ENCODE results near the gene TBC1D12. TPM values are rescaled to one million over a fixed set of nuclear protein-coding genes. Genes with fewer than 3 reads are reported as not detected.
"Not testable (repeated sequence)": the region's sequence is repeated elsewhere in the genome, so short reads cannot be mapped to it uniquely, and the experiment has no call there.

Gene TBC1D12
- polyA plus RNA-seq, 1 donor from 2014 or later: 27.9 TPM

- H2AFZ ChIP-seq (ENCODE audit: low read depth, low read length): no peak overlapping the region
- no peak overlapping the region for H3K4me2 ChIP-seq (ENCODE audit: low read length)
- H4K20me1 ChIP-seq (ENCODE audit: insufficient read depth): no peaks in the 10 kb centered on the region
- H3K9me2 ChIP-seq (ENCODE audit: insufficient read depth, low read length): no peaks in the 10 kb centered on the region
- H3K9ac ChIP-seq (ENCODE audit: low read length): no peak overlapping the region
- H3K79me2 ChIP-seq (replicated peaks; ENCODE audit: insufficient read depth, low read length): no peaks in the 10 kb centered on the region
- no peaks in the 10 kb centered on the region for H3K27me3 ChIP-seq (ENCODE audit: insufficient read depth, low read depth, low read length)
- no peaks in the 10 kb centered on the region for H3K9me3 ChIP-seq (ENCODE audit: low read length)
- H3K36me3 ChIP-seq (ENCODE audit: insufficient read depth, low read length): peaks cover 4% of the 10 kb centered on the region
- no peak overlapping the region for H3K27ac ChIP-seq (ENCODE audit: low read length)
- TF ChIP-seq, protein P1, sequence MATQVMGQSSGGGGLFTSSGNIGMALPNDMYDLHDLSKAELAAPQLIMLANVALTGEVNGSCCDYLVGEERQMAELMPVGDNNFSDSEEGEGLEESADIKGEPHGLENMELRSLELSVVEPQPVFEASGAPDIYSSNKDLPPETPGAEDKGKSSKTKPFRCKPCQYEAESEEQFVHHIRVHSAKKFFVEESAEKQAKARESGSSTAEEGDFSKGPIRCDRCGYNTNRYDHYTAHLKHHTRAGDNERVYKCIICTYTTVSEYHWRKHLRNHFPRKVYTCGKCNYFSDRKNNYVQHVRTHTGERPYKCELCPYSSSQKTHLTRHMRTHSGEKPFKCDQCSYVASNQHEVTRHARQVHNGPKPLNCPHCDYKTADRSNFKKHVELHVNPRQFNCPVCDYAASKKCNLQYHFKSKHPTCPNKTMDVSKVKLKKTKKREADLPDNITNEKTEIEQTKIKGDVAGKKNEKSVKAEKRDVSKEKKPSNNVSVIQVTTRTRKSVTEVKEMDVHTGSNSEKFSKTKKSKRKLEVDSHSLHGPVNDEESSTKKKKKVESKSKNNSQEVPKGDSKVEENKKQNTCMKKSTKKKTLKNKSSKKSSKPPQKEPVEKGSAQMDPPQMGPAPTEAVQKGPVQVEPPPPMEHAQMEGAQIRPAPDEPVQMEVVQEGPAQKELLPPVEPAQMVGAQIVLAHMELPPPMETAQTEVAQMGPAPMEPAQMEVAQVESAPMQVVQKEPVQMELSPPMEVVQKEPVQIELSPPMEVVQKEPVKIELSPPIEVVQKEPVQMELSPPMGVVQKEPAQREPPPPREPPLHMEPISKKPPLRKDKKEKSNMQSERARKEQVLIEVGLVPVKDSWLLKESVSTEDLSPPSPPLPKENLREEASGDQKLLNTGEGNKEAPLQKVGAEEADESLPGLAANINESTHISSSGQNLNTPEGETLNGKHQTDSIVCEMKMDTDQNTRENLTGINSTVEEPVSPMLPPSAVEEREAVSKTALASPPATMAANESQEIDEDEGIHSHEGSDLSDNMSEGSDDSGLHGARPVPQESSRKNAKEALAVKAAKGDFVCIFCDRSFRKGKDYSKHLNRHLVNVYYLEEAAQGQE (IDR thresholded peaks at IDR 0.05; ENCODE audit: borderline replicate concordance): no peak
- TF ChIP-seq TAF1 (IDR thresholded peaks at IDR 0.05; ENCODE audit: low read depth) (no peak), MXI1 (conservative IDR thresholded peaks at IDR 0.05; ENCODE audit: poor library complexity, severe bottlenecking) (no peak), RAD21 (conservative IDR thresholded peaks at IDR 0.05) (no peak), EZH2 (IDR thresholded peaks at IDR 0.05; ENCODE audit: borderline replicate concordance, insufficient read depth, low read length, poor library complexity, severe bottlenecking) (no peak)
- no peaks in the 10 kb centered on the region for H3F3A ChIP-seq (ENCODE audit: insufficient read depth, low read length, poor library complexity, severe bottlenecking)
- no peak overlapping the region for H3K4me3 ChIP-seq (ENCODE audit: low read length)
Observed at GRCh38 chr10:94533027-94533426, 130.7 kb downstream of the TBC1D12 start.

DNA sequence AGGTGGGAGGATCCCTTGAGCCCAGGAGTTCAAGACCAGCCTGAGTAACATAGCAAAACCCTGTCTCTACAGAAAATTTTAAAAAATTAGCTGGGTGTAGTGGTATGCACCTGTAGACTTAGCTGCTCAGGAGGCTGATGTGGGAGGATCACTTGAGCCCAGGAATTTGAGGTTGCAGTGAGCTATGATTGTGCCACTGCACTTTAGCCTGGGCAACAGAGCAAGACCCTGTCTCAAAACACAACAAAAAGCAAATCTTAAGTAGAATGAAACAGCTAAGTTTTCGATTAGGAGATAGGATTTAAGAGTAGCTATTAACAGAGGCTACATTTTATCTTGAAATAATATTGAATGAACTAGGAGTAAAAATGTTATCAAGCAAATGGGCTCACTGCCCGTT, 139.9 kb downstream of the TBC1D12 start:
- H3K27ac ChIP-seq (ENCODE audit: low read length); H3K36me3 ChIP-seq (ENCODE audit: insufficient read depth, low read length); H2AFZ ChIP-seq (ENCODE audit: low read depth, low read length); H3K9ac ChIP-seq (ENCODE audit: low read length); H3K4me3 ChIP-seq (ENCODE audit: low read length); H3K4me2 ChIP-seq (ENCODE audit: low read length); H3K9me2 ChIP-seq (ENCODE audit: insufficient read depth, low read length); H3K9me3 ChIP-seq (ENCODE audit: low read length); H3F3A ChIP-seq (ENCODE audit: insufficient read depth, low read length, poor library complexity, severe bottlenecking); H4K20me1 ChIP-seq (ENCODE audit: insufficient read depth); H3K79me2 ChIP-seq (replicated peaks; ENCODE audit: insufficient read depth, low read length); H3K27me3 ChIP-seq (ENCODE audit: insufficient read depth, low read depth, low read length): not testable (repeated sequence)

DNA sequence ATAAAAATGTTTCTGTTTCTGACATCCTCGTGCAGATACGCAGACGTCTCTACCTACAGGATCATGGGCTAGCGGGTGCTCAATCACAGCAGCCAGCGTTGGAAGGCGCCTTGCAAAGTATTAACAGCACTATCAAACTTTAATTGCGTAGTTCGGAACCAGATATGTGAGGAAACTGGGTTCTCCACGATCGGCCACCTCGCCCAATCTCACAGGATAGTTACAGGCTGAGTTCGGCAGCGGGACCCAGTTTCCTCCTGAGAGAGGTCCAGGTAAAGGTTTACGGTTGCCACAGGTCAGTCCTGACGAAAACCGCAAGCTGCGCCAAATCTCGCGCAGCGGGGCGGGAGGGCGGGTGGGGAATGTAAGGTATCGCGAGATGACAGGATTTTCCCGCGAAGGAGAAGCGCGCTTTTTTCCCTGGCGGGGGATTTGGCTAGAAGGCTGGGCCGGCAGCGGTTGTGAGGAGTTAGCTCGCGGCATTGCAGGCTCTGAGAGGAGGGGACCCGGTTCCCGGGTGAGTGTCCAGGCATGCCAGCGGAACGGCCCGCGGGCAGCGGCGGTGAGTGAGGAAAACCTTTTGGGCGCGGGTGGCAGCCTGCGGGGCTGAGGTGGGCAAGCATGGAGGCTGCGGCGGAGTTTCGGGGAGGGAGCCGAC, 143.2 kb downstream of the TBC1D12 start, which contains the start of gene HELLS:
HELLS (plus strand) TSS at position 398 of the 658 bp plus-strand sequence; CDS start at position 532, 134 bp downstream.
- H4K20me1 ChIP-seq (ENCODE audit: insufficient read depth): no peaks in the 10 kb centered on the region
- peaks cover 20% of the 10 kb centered on the region for H3K79me2 ChIP-seq (replicated peaks; ENCODE audit: insufficient read depth, low read length)

More for the DNA sequence above, 143.2 kb downstream of the TBC1D12 start, which contains the start of gene HELLS:
- Histone ChIP-seq H3F3A (ENCODE audit: insufficient read depth, low read length, poor library complexity, severe bottlenecking) (no peaks in the 10 kb centered on the region), H3K9me3 (ENCODE audit: low read length) (no peaks in the 10 kb centered on the region), H3K27ac (ENCODE audit: low read length) (peak within 1 kb of the TSS; percentile 25), H3K9ac (ENCODE audit: low read length) (peak within 1 kb of the TSS; percentile 65), H3K4me3 (ENCODE audit: low read length) (peak within 1 kb of the TSS; percentile 87), H2AFZ (ENCODE audit: low read depth, low read length) (peak within 1 kb of the TSS; percentile 88), H3K4me2 (ENCODE audit: low read length) (peak within 1 kb of the TSS; percentile 97), H3K27me3 (ENCODE audit: insufficient read depth, low read depth, low read length) (no peaks in the 10 kb centered on the region), H3K9me2 (ENCODE audit: insufficient read depth, low read length) (no peaks in the 10 kb centered on the region), H3K36me3 (ENCODE audit: insufficient read depth, low read length) (no peaks in the 10 kb centered on the region)
- TF ChIP-seq MXI1 (conservative IDR thresholded peaks at IDR 0.05; ENCODE audit: poor library complexity, severe bottlenecking): peak; percentile 96
- no peak for TF ChIP-seq RAD21 (conservative IDR thresholded peaks at IDR 0.05)
- TF ChIP-seq POLR2AphosphoS5 (IDR thresholded peaks at IDR 0.05): no peak
- TF ChIP-seq, protein P1 (IDR thresholded peaks at IDR 0.05; ENCODE audit: borderline replicate concordance): no peak
- TF ChIP-seq EP300 (conservative IDR thresholded peaks at IDR 0.05; ENCODE audit: poor library complexity, severe bottlenecking): no peak
- TF ChIP-seq TAF1 (IDR thresholded peaks at IDR 0.05; ENCODE audit: low read depth): no peak
- TF ChIP-seq, protein P2, sequence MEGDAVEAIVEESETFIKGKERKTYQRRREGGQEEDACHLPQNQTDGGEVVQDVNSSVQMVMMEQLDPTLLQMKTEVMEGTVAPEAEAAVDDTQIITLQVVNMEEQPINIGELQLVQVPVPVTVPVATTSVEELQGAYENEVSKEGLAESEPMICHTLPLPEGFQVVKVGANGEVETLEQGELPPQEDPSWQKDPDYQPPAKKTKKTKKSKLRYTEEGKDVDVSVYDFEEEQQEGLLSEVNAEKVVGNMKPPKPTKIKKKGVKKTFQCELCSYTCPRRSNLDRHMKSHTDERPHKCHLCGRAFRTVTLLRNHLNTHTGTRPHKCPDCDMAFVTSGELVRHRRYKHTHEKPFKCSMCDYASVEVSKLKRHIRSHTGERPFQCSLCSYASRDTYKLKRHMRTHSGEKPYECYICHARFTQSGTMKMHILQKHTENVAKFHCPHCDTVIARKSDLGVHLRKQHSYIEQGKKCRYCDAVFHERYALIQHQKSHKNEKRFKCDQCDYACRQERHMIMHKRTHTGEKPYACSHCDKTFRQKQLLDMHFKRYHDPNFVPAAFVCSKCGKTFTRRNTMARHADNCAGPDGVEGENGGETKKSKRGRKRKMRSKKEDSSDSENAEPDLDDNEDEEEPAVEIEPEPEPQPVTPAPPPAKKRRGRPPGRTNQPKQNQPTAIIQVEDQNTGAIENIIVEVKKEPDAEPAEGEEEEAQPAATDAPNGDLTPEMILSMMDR (IDR thresholded peaks at IDR 0.05; ENCODE audit: poor library complexity, severe bottlenecking): no peak
- no peak for TF ChIP-seq EZH2 (IDR thresholded peaks at IDR 0.05; ENCODE audit: borderline replicate concordance, insufficient read depth, low read length, poor library complexity, severe bottlenecking)
